22Rv1 (cell line): ENCODE data around the gene SCYL3.
"Not testable (repeated sequence)": the region's sequence is repeated elsewhere in the genome, so short reads cannot be mapped to it uniquely, and the experiment has no call there.

Source experiments
- H3K27ac ChIP-seq: fragments of 450-650 bp; 2 replicates; pipeline ENCODE4 v1.5.1; 2017
- ZFX ChIP-seq: fragments of 450-650 bp; IDR thresholded peaks from 2 replicates; pipeline ENCODE4 v1.6.1; 2017; ENCODE audit warnings: antibody characterized with exemption, borderline replicate concordance
- TF ChIP-seq, protein P1 (sequence below): fragments of 450-650 bp; IDR thresholded peaks from 2 replicates; pipeline ENCODE4 v1.5.1; 2017; ENCODE audit warnings: mild to moderate bottlenecking

SCYL3 gene

DNA sequence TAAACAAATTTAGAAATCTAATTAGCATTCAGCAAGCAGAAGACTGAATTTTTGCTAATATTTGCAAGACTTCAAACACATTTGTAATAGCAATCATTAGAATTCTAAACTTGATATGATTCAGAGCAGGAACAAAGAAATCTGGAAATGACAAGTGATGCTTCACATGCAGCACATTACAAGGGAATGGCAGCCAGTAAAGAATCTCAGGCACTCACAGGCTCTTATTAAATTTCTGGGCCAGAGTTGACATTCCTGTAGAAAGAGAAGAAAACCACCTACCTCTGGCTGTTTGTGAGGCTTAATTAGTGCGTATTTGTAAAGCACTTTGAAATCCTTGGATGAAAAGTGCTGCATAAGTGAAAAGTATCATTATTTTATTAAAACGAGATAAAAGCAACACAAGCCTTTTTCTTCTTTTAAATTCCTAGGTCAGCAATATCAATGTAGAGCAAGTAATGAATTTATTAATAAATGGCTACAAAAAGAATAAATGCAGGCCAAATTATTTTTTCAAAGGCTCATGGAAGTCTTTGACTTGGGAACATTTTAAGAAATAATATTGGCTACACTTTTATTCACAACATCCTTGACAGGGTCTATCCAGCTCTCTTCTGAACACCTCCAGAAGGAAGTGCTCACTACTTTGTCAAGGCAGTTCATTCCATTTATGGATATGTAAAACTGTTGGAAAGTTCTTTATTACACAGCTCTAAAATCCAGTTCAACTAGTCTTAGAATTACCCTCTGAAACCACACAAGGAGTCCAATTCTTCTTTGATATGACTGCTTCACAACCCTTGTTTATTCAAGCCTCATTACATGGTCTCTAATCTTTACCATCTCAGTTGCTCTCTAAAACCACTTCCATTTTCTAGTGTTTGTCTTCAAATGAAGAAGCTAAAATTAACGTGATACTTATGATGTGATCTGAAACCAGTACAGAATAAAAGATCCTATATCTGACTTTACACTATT lies 32.1 kb upstream of the SCYL3 start:
- H3K27ac ChIP-seq: no peak overlapping the region
- TF ChIP-seq ZFX: no peak
- TF ChIP-seq, protein P1, sequence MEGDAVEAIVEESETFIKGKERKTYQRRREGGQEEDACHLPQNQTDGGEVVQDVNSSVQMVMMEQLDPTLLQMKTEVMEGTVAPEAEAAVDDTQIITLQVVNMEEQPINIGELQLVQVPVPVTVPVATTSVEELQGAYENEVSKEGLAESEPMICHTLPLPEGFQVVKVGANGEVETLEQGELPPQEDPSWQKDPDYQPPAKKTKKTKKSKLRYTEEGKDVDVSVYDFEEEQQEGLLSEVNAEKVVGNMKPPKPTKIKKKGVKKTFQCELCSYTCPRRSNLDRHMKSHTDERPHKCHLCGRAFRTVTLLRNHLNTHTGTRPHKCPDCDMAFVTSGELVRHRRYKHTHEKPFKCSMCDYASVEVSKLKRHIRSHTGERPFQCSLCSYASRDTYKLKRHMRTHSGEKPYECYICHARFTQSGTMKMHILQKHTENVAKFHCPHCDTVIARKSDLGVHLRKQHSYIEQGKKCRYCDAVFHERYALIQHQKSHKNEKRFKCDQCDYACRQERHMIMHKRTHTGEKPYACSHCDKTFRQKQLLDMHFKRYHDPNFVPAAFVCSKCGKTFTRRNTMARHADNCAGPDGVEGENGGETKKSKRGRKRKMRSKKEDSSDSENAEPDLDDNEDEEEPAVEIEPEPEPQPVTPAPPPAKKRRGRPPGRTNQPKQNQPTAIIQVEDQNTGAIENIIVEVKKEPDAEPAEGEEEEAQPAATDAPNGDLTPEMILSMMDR: no peak

DNA sequence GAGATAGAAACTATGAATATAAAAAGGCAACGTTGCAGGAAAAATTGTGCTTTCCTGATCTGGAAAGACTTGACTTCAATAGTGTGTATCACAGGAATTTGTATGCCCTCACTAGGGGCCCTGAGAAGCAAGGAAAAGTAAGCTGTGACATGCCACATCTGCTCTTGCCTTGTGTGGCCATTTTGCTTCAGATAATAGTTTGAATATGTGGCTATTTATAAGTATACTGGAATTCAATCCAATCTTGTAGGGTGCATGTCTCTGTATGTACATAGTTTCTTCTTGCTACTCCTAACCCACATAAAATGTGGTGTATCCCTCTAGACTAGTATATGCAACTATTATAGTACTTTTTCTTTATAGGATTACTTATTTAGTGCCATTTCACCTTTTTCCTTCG lies 31.1 kb upstream of the SCYL3 start:
- no peak for TF ChIP-seq ZFX
- TF ChIP-seq, protein P1: no peak
- H3K27ac ChIP-seq: no peak overlapping the region

DNA sequence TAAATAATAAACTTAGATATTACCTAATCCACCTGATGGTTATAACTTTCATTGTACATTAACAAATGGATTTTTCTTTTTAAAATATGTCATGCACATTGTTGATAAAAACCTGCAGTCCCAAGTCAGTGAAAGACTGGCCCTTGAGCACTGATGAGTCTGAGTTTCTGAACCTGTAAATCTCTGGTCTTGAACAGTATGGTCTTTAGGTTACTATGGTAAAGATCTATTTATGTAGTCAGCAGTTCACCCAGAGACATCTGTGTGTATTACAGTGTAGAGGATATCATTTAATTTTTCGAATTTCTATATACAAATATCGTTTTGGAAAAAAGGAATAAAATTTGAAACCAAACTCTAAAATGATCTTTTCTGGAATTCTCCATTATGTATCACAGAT lies 30.4 kb upstream of the SCYL3 start:
- TF ChIP-seq, protein P1: no peak
- TF ChIP-seq ZFX: no peak
- no peak overlapping the region for H3K27ac ChIP-seq

DNA sequence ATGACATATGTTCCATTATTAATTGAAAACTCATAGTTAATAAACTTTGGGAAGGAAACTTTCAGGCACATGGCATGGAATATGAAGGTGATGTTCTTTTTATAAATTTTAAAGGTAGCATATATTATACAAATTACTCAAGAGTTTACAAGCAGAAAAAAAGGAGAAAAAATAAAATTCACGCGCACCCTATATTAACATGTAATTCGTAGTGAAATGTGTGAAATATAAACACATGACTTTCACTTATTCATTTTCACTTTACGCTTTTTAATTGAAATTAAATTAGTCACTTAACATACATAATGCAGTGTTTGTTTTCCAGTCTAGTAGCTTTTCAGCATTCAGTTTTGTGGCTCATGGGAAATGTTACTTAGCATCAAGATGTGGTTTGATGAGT lies 27.4 kb upstream of the SCYL3 start:
- no peak for TF ChIP-seq ZFX
- TF ChIP-seq, protein P1: no peak
- H3K27ac ChIP-seq: no peak overlapping the region

DNA sequence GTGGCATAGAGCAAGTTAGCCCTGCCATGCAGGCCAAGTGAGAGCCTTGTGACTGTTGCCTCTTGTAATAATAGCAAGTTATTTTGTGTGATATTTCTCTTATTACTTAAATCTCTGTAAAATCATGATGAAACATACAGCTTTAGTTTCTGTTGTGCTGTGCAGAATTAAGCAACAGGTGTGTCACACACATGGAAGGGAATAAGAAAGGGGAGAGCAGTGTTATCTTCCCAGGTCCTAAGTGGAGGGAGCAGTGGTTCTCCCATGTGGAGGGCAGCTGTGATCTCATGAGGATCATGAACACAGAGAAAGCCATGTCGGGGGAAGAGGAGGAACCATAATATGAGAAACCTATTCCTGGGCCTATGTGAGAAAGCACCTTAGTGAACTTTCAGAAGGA lies 25.2 kb upstream of the SCYL3 start:
- no peak overlapping the region for H3K27ac ChIP-seq
- TF ChIP-seq, protein P1: no peak
- no peak for TF ChIP-seq ZFX

DNA sequence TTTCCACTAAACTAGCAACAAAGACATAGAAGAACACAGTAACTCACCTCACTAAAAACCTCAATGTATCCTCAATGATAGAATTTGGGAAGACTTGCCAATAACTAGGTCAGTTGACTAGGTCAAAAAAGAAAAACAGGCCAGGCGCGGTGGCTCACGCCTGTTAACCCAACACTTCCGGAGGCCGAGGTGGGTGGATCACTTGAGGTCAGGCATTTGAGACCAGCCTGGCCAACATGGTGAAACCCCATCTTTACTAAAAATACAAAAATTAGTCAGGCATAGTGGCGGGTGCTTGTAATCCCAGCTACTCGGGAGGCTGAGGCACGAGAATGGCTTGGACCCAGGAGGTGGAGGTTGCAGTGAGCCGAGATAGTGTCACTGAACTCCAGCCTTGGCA lies 24.5 kb upstream of the SCYL3 start:
- H3K27ac ChIP-seq: not testable (repeated sequence)

DNA sequence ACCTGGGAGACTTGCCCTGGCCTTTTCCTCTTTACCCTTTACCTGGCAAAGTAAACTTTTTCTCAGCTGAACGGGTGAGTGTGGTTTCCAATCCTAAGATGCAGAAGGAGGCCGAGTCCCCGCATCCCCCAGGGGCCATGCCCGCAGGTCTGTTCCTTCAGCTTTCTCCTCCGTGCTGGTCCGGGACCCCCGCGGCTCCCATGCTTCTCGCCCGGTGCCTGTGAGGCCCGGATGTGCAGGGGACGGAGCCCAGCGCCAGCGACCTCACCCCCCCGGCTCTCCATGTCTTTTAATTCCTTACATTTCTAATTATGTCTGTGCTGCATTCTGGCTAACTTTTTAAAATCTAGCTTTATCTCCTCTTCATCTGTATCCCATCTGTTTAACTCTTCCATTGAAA lies 21.5 kb upstream of the SCYL3 start:
- TF ChIP-seq, protein P1: no peak
- TF ChIP-seq ZFX: no peak
- no peak overlapping the region for H3K27ac ChIP-seq
